Progenitor cell of endocrine pancreas (in vitro differentiated cells): ENCODE results near the gene DPM3. TPM values are rescaled to one million over a fixed set of nuclear protein-coding genes. Genes with fewer than 3 reads are reported as not detected.
A peak's percentile ranks its signal among the peaks of the same experiment; 100 is the strongest.

ENCODE experiments used
- DNase-seq: peaks from one replicate; pipeline ENCODE4 v3.0.0; 2021; ENCODE audit warnings: low spot score; ENCODE audit not compliant: unreplicated experiment
- H3K27ac Mint-ChIP-seq: 2 replicates; pipeline ENCODE4 v1.8.0; 2021; ENCODE audit warnings: mild to moderate bottlenecking, moderate library complexity, mixed read lengths
- H3K27me3 Mint-ChIP-seq: 2 replicates; pipeline ENCODE4 v1.8.0; 2021; ENCODE audit warnings: mixed read lengths
- H3K36me3 Mint-ChIP-seq: 2 replicates; pipeline ENCODE4 v1.8.0; 2022; ENCODE audit warnings: mixed read lengths; ENCODE audit not compliant: insufficient read depth
- H3K4me1 Mint-ChIP-seq: 2 replicates; pipeline ENCODE4 v1.8.0; 2021; ENCODE audit warnings: low read depth, mixed read lengths
- H3K4me3 Mint-ChIP-seq: 2 replicates; pipeline ENCODE4 v1.8.0; 2021; ENCODE audit warnings: low read depth, mild to moderate bottlenecking, moderate library complexity, mixed read lengths
- H3K9me3 Mint-ChIP-seq: 2 replicates; pipeline ENCODE4 v1.8.0; 2021; ENCODE audit warnings: low read depth, mixed read lengths
- CTCF ChIP-seq: fragments of 200-600 bp; sonication (generic); IDR thresholded peaks from one replicate; pipeline ENCODE4 v1.5.0; 2021; ENCODE audit warnings: antibody characterized with exemption, mild to moderate bottlenecking; ENCODE audit not compliant: unreplicated experiment
- total RNA-seq: library from RNA; stranded (reverse); gene quantifications from 2 replicates; pipeline ENCODE4 v1.2.1, GENCODE V29; 2021

Gene DPM3
- total RNA-seq, 1 donor from 2014 or later, result 49.3 TPM

DNA sequence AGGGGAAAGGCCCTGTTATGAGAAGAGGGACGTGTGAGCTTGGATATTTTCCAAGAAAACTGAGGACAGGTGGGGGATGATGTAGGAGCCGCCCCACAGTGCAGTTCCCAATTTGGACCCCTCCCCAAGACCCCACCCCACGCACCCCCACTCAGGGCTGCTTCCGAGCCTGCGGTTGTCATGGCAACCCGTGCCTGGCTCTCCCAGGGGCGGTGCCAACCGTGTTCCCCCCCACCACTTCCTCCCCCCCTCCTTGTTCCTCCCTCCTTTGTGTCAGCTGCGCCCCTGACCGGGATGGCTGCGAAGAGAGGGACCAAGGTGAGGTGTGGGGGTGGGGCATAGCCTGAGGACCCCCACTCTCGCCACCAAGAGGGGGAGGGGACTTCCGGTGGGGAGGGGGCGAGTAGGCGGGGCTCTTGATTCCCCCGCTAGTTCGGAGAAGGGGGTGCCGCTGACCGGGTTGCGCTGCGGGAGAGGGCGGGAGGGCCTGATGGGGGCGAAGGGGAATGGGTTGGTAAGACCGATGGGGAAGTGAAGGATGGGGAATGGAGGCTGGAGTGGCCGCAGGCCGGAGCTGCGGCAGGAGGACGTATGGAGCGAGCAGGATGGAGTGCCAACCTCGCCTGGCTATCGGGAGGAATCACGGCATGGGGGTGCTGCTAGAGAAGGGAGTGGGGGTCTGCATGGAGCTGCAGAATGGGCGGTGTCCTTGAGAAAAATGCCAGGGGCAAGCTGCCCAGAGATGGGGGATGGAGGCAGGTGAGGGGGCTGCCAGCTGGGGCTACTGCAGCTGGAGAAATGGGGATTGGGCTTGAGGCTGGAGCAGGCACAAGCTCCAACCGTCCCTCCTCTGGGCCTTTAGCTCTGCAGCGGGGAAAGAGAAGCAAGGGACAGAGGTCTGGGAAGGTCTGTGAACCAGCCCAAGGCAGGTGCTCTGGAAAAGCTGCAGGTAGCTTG lies 34.3 kb upstream of the DPM3 start:
- Mint-ChIP-seq H3K27ac (peak overlapping the region; percentile 93), H3K27me3 (no peaks in the 10 kb centered on the region), H3K9me3 (no peaks in the 10 kb centered on the region), H3K4me1 (peaks cover 29% of the 10 kb centered on the region), H3K4me3 (peak overlapping the region; percentile 93), H3K36me3 (peaks cover 5% of the 10 kb centered on the region)
- no peak for DNase-seq
- TF ChIP-seq CTCF, result no peak

GRCh38 chr1:155173478-155174323 lies 33.4 kb upstream of the DPM3 start, which contains the start of gene TRIM46:
Gene TRIM46, plus strand, starts transcription at chr1:155173849. Its CDS starts 118 bp downstream, at chr1:155173967.
- DNase-seq, result no peak
- Mint-ChIP-seq H3K9me3 (no peaks in the 10 kb centered on the region), H3K27ac (peak within 1 kb of the TSS; percentile 96), H3K36me3 (peaks cover 6% of the 10 kb centered on the region), H3K27me3 (no peaks in the 10 kb centered on the region), H3K4me1 (peaks cover 29% of the 10 kb centered on the region), H3K4me3 (peak within 1 kb of the TSS; percentile 93)
- TF ChIP-seq CTCF, result no peak

GRCh38 chr1:155172732-155173477 lies 32.6 kb upstream of the DPM3 start, which contains the start of gene KRTCAP2:
Gene KRTCAP2, minus strand, starts transcription at chr1:155173304. Its CDS starts 80 bp downstream, at chr1:155173224.
- Mint-ChIP-seq H3K27me3 (no peaks in the 10 kb centered on the region), H3K9me3 (no peaks in the 10 kb centered on the region), H3K27ac (peak within 1 kb of the TSS; percentile 96), H3K36me3 (peaks cover 6% of the 10 kb centered on the region), H3K4me3 (peak within 1 kb of the TSS; percentile 93), H3K4me1 (peaks cover 29% of the 10 kb centered on the region)
- peak; percentile 92 for TF ChIP-seq CTCF
- DNase-seq, result peak; percentile 90

- Mint-ChIP-seq H3K9me3 (no peaks in the 10 kb centered on the region), H3K4me3 (peak overlapping the region; percentile 93), H3K4me1 (peaks cover 32% of the 10 kb centered on the region), H3K27me3 (peaks cover under 1% of the 10 kb centered on the region), H3K36me3 (peaks cover 4% of the 10 kb centered on the region), H3K27ac (peak overlapping the region; percentile 96)
- no peak for TF ChIP-seq CTCF
- no peak for DNase-seq
Measured at GRCh38 chr1:155171836-155172731, 31.8 kb upstream of the DPM3 start.
